NT2/D1 (cell line): ENCODE data around the gene FIP1L1.
"Not testable (repeated sequence)": the region's sequence is repeated elsewhere in the genome, so short reads cannot be mapped to it uniquely, and the experiment has no call there.

ENCODE experiments used
- DNase-seq: peaks from one replicate; pipeline ENCODE4 v3.0.0-alpha.2; 2011; ENCODE audit warnings: low read depth, low spot score
- H3K27me3 ChIP-seq: 2 replicates; pipeline ENCODE4 v1.6.0; 2011; ENCODE audit warnings: mild to moderate bottlenecking; ENCODE audit not compliant: insufficient read length, insufficient read depth
- H3K36me3 ChIP-seq: 2 replicates; pipeline ENCODE4 v1.6.1; 2011; ENCODE audit warnings: mild to moderate bottlenecking, low read length, mixed read lengths; ENCODE audit not compliant: insufficient read depth, insufficient read length
- H3K4me1 ChIP-seq: 2 replicates; pipeline ENCODE4 v1.5.1; 2011; ENCODE audit not compliant: insufficient read depth, insufficient read length
- H3K4me3 ChIP-seq: 2 replicates; pipeline ENCODE4 v1.5.1; 2011; ENCODE audit warnings: low read depth; ENCODE audit not compliant: insufficient read length
- H3K9ac ChIP-seq: 2 replicates; pipeline ENCODE4 v1.6.0; 2011; ENCODE audit warnings: low read depth; ENCODE audit not compliant: insufficient read length
- H3K9me3 ChIP-seq: 2 replicates; pipeline ENCODE4 v1.5.1; 2011; ENCODE audit warnings: mild to moderate bottlenecking, low read length; ENCODE audit not compliant: insufficient read depth
- SUZ12 ChIP-seq: IDR thresholded peaks from 2 replicates; pipeline ENCODE4 v1.6.1; 2011; ENCODE audit not compliant: insufficient read length, insufficient read depth; ENCODE audit errors: extremely low read depth
- YY1 ChIP-seq: IDR thresholded peaks from 2 replicates; pipeline ENCODE4 v1.6.1; 2011; ENCODE audit not compliant: insufficient read length, insufficient read depth
- ZNF274 ChIP-seq: IDR thresholded peaks from 2 replicates; pipeline ENCODE4 v1.6.1; 2011; ENCODE audit warnings: mild to moderate bottlenecking, low read depth, low read length

The FIP1L1 gene

GRCh38 chr4:53456178-53456577, 78.7 kb downstream of the FIP1L1 start:
- H3K27me3 ChIP-seq, result no peaks in the 10 kb centered on the region
- H3K9me3 ChIP-seq, result no peaks in the 10 kb centered on the region
- H3K36me3 ChIP-seq, result peaks cover 61% of the 10 kb centered on the region
- TF ChIP-seq SUZ12 (no peak), YY1 (no peak), ZNF274 (no peak)
- H3K4me1 ChIP-seq, result no peaks in the 10 kb centered on the region
- H3K9ac ChIP-seq, result no peak overlapping the region
- no peak for DNase-seq
- H3K4me3 ChIP-seq, result no peak overlapping the region

GRCh38 chr4:53459548-53459947, 82.1 kb downstream of the FIP1L1 start:
- TF ChIP-seq YY1 (no peak), SUZ12 (no peak), ZNF274 (no peak)
- Histone ChIP-seq H3K4me3 (no peak overlapping the region), H3K9me3 (no peaks in the 10 kb centered on the region), H3K9ac (no peak overlapping the region), H3K4me1 (no peaks in the 10 kb centered on the region), H3K36me3 (peaks cover 48% of the 10 kb centered on the region), H3K27me3 (no peaks in the 10 kb centered on the region)
- no peak for DNase-seq

GRCh38 chr4:53461244-53461643, 83.8 kb downstream of the FIP1L1 start:
- H3K9ac ChIP-seq, result no peak overlapping the region
- H3K4me1 ChIP-seq, result no peaks in the 10 kb centered on the region
- no peak for DNase-seq
- TF ChIP-seq SUZ12 (no peak), YY1 (no peak), ZNF274 (no peak)
- H3K4me3 ChIP-seq, result no peak overlapping the region
- peaks cover 35% of the 10 kb centered on the region for H3K36me3 ChIP-seq
- H3K9me3 ChIP-seq, result peaks cover 6% of the 10 kb centered on the region
- no peaks in the 10 kb centered on the region for H3K27me3 ChIP-seq

- Histone ChIP-seq H3K36me3 (peaks cover 26% of the 10 kb centered on the region), H3K4me1 (no peaks in the 10 kb centered on the region), H3K9me3 (peaks cover 11% of the 10 kb centered on the region), H3K27me3 (no peaks in the 10 kb centered on the region), H3K4me3 (no peak overlapping the region), H3K9ac (no peak overlapping the region)
- TF ChIP-seq YY1 (no peak), ZNF274 (no peak), SUZ12 (no peak)
- DNase-seq, result no peak
These were observed 85.9 kb downstream of the FIP1L1 start for GRCh38 chr4:53463340-53463739.

GRCh38 chr4:53465281-53465680, 87.8 kb downstream of the FIP1L1 start:
- no peak for DNase-seq
- peaks cover 11% of the 10 kb centered on the region for H3K9me3 ChIP-seq
- H3K4me3 ChIP-seq, result no peak overlapping the region
- H3K36me3 ChIP-seq, result peaks cover 12% of the 10 kb centered on the region
- no peaks in the 10 kb centered on the region for H3K27me3 ChIP-seq
- H3K4me1 ChIP-seq, result no peaks in the 10 kb centered on the region
- TF ChIP-seq YY1 (no peak), ZNF274 (no peak), SUZ12 (no peak)
- H3K9ac ChIP-seq, result no peak overlapping the region

- Histone ChIP-seq H3K4me3 (no peak overlapping the region), H3K9ac (no peak overlapping the region), H3K27me3 (no peaks in the 10 kb centered on the region), H3K36me3 (peaks cover 12% of the 10 kb centered on the region), H3K4me1 (no peaks in the 10 kb centered on the region), H3K9me3 (peaks cover 11% of the 10 kb centered on the region)
- no peak for DNase-seq
- TF ChIP-seq YY1, result no peak
- no peak for TF ChIP-seq SUZ12
- TF ChIP-seq ZNF274, result no peak
These were observed 88.5 kb downstream of the FIP1L1 start for GRCh38 chr4:53465891-53466290.

GRCh38 chr4:53466576-53466975, 89.1 kb downstream of the FIP1L1 start:
- peaks cover 11% of the 10 kb centered on the region for H3K9me3 ChIP-seq
- H3K4me1 ChIP-seq, DNase-seq, H3K4me3 ChIP-seq, H3K27me3 ChIP-seq, H3K9ac ChIP-seq, H3K36me3 ChIP-seq: not testable (repeated sequence)

GRCh38 chr4:53476232-53477037, 99.0 kb downstream of the FIP1L1 start:
- DNase-seq, result peak; percentile 18

More at GRCh38 chr4:53476232-53477037, 99.0 kb downstream of the FIP1L1 start:
- no peak for TF ChIP-seq ZNF274
- no peak for TF ChIP-seq YY1
- no peak for TF ChIP-seq SUZ12
- no peaks in the 10 kb centered on the region for H3K4me1 ChIP-seq
- no peaks in the 10 kb centered on the region for H3K9me3 ChIP-seq
- H3K36me3 ChIP-seq, result no peaks in the 10 kb centered on the region
- no peaks in the 10 kb centered on the region for H3K27me3 ChIP-seq
- H3K4me3 ChIP-seq, result peak overlapping the region; percentile 43
- peak overlapping the region; percentile 74 for H3K9ac ChIP-seq
